HG02642 (cell line): ENCODE results near the gene ATP2C1.

Source experiments
- ATAC-seq: cut with Tn5 transposase; IDR thresholded peaks from one replicate; pipeline ENCODE4 v1.9.1; 2021; ENCODE audit warnings: mild to moderate bottlenecking; ENCODE audit not compliant: unreplicated experiment, poor library complexity

The ATP2C1 gene

GRCh38 chr3:130894986-130895280, 1.0 kb downstream of the ATP2C1 start:
- no peak for ATAC-seq

- no peak for ATAC-seq
Measured at GRCh38 chr3:130895690-130896488, 2.0 kb downstream of the ATP2C1 start.

- ATAC-seq: no peak
Measured at GRCh38 chr3:130897316-130897715, 3.4 kb downstream of the ATP2C1 start.

GRCh38 chr3:130900959-130901358, 7.1 kb downstream of the ATP2C1 start:
- no peak for ATAC-seq

GRCh38 chr3:130901463-130902204, 7.8 kb downstream of the ATP2C1 start:
- no peak for ATAC-seq

GRCh38 chr3:130903412-130903908, 9.6 kb downstream of the ATP2C1 start:
- ATAC-seq: no peak

- no peak for ATAC-seq
Measured at GRCh38 chr3:130904491-130904890, 10.6 kb downstream of the ATP2C1 start.

GRCh38 chr3:130905551-130905950, 11.7 kb downstream of the ATP2C1 start:
- no peak for ATAC-seq

- no peak for ATAC-seq
Measured at GRCh38 chr3:130906374-130906995, 12.6 kb downstream of the ATP2C1 start.

GRCh38 chr3:130907500-130907899, 13.6 kb downstream of the ATP2C1 start:
- ATAC-seq: no peak

- ATAC-seq: no peak
Measured at GRCh38 chr3:130907966-130908365, 14.1 kb downstream of the ATP2C1 start.

- ATAC-seq: no peak
Measured at GRCh38 chr3:130915567-130916292, 21.8 kb downstream of the ATP2C1 start.

GRCh38 chr3:130916507-130917167, 22.8 kb downstream of the ATP2C1 start:
- peak; percentile 61 for ATAC-seq

GRCh38 chr3:130918328-130918727, 24.4 kb downstream of the ATP2C1 start:
- no peak for ATAC-seq

- ATAC-seq: peak; percentile 70
Measured at GRCh38 chr3:130925628-130926027, 31.7 kb downstream of the ATP2C1 start.

GRCh38 chr3:130926504-130926903, 32.6 kb downstream of the ATP2C1 start:
- no peak for ATAC-seq

GRCh38 chr3:130929804-130930203, 35.9 kb downstream of the ATP2C1 start:
- ATAC-seq: no peak

- no peak for ATAC-seq
Measured at GRCh38 chr3:130932979-130933378, 39.1 kb downstream of the ATP2C1 start.

- no peak for ATAC-seq
Measured at GRCh38 chr3:130933801-130934345, 40.0 kb downstream of the ATP2C1 start.
